GM21528 (cell line): Measurements from ENCODE around the gene OR3A3.

Experiments
- ATAC-seq: cut with Tn5 transposase; IDR thresholded peaks from one replicate; pipeline ENCODE4 v1.9.1; 2021; ENCODE audit warnings: mild to moderate bottlenecking, moderate library complexity; ENCODE audit not compliant: unreplicated experiment, low FRiP score

The OR3A3 gene

GRCh38 chr17:3469529-3469928, 58.4 kb downstream of the OR3A3 start:
- ATAC-seq, result no peak

DNA sequence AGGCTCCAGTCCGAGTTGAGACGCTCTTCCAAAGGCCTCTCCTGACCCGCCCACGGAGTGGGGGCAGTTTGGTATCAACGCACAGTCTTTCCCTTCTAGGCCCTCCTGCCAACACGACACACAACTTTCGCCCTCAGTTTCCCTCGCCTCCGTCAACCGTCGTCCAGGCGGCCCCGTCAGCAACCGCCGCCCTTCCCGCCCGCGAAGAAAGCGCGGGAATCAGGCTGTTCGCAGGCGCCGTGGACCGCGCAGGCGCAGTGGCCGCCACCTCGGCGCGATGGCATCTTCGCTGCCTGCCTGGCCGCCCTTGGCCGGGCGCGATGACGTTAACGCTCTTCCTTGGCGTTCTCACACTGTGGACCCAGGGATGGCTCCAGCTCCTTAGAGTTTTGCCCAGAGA, 60.4 kb downstream of the OR3A3 start, which contains the start of gene SPATA22:
SPATA22 (minus strand) TSS at position 221 of the 400 bp plus-strand sequence. CDS start 2,494 bp downstream, outside the sequence.
- no peak for ATAC-seq

DNA sequence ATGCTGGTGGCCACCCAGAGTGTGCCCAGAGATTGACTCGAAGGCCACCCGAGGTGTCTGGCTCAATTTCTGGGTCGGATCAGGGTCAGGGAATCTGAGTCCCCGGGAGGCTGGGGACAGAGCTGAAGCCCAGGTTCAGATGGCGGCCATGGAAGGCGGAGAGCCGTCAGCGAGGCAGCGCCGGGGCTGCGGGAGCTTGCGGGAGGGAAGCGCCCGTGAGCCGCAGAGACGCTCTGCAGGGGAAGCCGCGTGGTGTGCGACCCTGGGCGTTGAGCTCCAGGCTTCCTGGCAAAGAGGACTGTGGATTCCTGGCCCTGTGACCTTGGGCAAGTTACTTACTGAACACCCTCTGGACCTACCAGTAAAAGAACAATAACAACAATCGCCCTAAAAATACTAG, 61.0 kb downstream of the OR3A3 start:
- ATAC-seq, result no peak
